GM12878 (cell line): ENCODE data around the gene GPR153.

Experiments
- EZH2 ChIP-seq: IDR thresholded peaks from 2 replicates; pipeline ENCODE4 v1.6.1; 2012; ENCODE audit warnings: low read depth, mild to moderate bottlenecking, control low read depth, inconsistent platforms, low read length, borderline replicate concordance; ENCODE audit not compliant: control insufficient read depth
- MTA3 ChIP-seq: IDR thresholded peaks from 2 replicates; pipeline ENCODE4 v1.6.1; 2012; ENCODE audit warnings: low read length, inconsistent platforms, borderline replicate concordance
- POLR2AphosphoS2 ChIP-seq: IDR thresholded peaks from 2 replicates; pipeline ENCODE4 v1.6.1; 2011; ENCODE audit warnings: low read depth, mild to moderate bottlenecking, low read length, improper control_type of control experiment, moderate library complexity
- SIX5 ChIP-seq: IDR thresholded peaks from 2 replicates; pipeline ENCODE4 v1.6.1; 2011; ENCODE audit warnings: mild to moderate bottlenecking, low read depth, low read length, moderate library complexity; ENCODE audit not compliant: severe bottlenecking

GRCh38 chr1:6272868-6273267 is 12.0 kb upstream of the GPR153 start:
- TF ChIP-seq POLR2AphosphoS2 (no peak), SIX5 (no peak), EZH2 (no peak), MTA3 (no peak)
